ENCODE results near the gene FBXL17.

FBXL17 gene

DNA sequence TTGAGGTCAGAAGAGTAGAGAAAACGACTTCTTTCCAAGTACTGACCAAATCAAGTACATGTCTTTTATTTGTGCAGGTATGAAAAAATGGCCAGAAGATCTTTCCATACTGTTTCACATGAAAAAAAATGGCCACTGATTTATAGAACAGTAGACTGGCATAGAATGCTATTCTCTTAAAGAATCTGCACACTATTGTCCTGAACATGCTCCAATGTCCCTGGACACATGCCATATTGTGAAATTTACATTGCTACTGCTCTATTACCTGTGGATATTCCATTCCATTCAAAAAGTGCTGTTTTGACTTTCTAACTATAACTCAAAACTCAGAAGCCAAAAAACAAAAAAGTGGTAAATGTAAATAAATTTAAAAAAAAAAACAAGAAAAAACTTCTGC lies 60.6 kb downstream of the FBXL17 start:
- Histone ChIP-seq H2BK12ac (ENCODE audit: low read length) (no peak overlapping the region), H3K27me3 (ENCODE audit: control insufficient read depth in 3 of 3, insufficient read depth in 3 of 3, low read depth in 1 of 3, low read length in 3 of 3) (no peaks in the 10 kb centered on the region), H2BK15ac (ENCODE audit: low read length) (no peak overlapping the region), H3K9ac (ENCODE audit: low read depth, low read length, poor library complexity) (no peak overlapping the region), H3K36me3 (replicated peaks in 1 of 2; ENCODE audit: control insufficient read depth in 2 of 2, insufficient read depth in 2 of 2, low read length in 2 of 2) (no peaks in the 10 kb centered on the region), H3K14ac (ENCODE audit: low read length) (no peak overlapping the region), H3K18ac (ENCODE audit: low read length) (no peak overlapping the region), H3K4ac (ENCODE audit: low read length) (no peak overlapping the region), H4K8ac (ENCODE audit: low read depth, low read length) (no peak overlapping the region), H2AFZ (ENCODE audit: low read length) (no peak overlapping the region), H3K4me2 (ENCODE audit: insufficient read depth, low read length, poor library complexity, severe bottlenecking) (no peak overlapping the region), H3K23ac (ENCODE audit: low read depth, low read length, poor library complexity) (no peak overlapping the region), H3K4me1 (ENCODE audit: control insufficient read depth in 2 of 2, insufficient read depth in 1 of 2, low read depth in 1 of 2, low read length in 2 of 2) (no peaks in the 10 kb centered on the region), H3K4me3 (ENCODE audit: low read length in 2 of 2) (no peak overlapping the region), H2AK5ac (ENCODE audit: low read depth, low read length) (no peak overlapping the region), H2BK120ac (ENCODE audit: low read depth, low read length) (no peak overlapping the region), H2BK5ac (ENCODE audit: low read length) (no peak overlapping the region), H4K91ac (ENCODE audit: low read depth, low read length, poor library complexity) (no peak overlapping the region), H3K27ac (replicated peaks; ENCODE audit: low read length) (no peak overlapping the region), H3K79me1 (ENCODE audit: low read depth, low read length) (no peaks in the 10 kb centered on the region), H3K9me3 (replicated peaks in 1 of 2; ENCODE audit: control insufficient read depth in 2 of 2, insufficient read depth in 1 of 2, low read depth in 1 of 2, low read length in 2 of 2) (no peaks in the 10 kb centered on the region)
- DNase-seq (ENCODE audit: low spot score): no peak
- WGBS, 2 donors (ENCODE audit: extremely low coverage in 2 of 2, insufficient read length in 2 of 2, insufficient replicate concordance in 1 of 2): no CpG with 5 or more reads among the region's 1 CpG

DNA sequence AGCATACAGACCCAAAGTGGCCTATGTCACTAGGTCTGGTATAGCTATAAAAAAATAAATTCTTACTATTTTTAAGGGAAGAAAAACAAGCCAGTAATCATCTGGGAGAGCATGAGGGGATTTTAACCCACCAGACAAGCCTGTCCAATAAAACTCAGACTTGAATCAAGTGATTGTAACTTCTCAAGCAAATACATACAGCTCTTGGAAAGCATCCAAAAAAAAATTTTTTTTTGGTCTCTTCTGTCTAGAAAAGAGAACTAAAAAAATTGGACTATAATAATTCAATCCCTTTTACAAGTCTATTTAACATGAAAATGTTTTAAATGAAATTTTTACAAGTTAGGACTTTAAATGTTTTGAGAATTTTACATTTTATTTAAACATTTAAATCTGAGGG lies 61.7 kb downstream of the FBXL17 start:
- Histone ChIP-seq H2BK120ac (ENCODE audit: low read depth, low read length) (no peak overlapping the region), H3K18ac (ENCODE audit: low read length) (no peak overlapping the region), H3K36me3 (replicated peaks in 1 of 2; ENCODE audit: control insufficient read depth in 2 of 2, insufficient read depth in 2 of 2, low read length in 2 of 2) (no peaks in the 10 kb centered on the region), H3K27me3 (ENCODE audit: control insufficient read depth in 3 of 3, insufficient read depth in 3 of 3, low read depth in 1 of 3, low read length in 3 of 3) (no peaks in the 10 kb centered on the region), H2AK5ac (ENCODE audit: low read depth, low read length) (no peak overlapping the region), H3K4me1 (ENCODE audit: control insufficient read depth in 2 of 2, insufficient read depth in 1 of 2, low read depth in 1 of 2, low read length in 2 of 2) (no peaks in the 10 kb centered on the region), H3K4me2 (ENCODE audit: insufficient read depth, low read length, poor library complexity, severe bottlenecking) (no peak overlapping the region), H3K9ac (ENCODE audit: low read depth, low read length, poor library complexity) (no peak overlapping the region), H3K14ac (ENCODE audit: low read length) (no peak overlapping the region), H2BK5ac (ENCODE audit: low read length) (no peak overlapping the region), H3K4me3 (ENCODE audit: low read length in 2 of 2) (no peak overlapping the region), H2AFZ (ENCODE audit: low read length) (no peak overlapping the region), H2BK12ac (ENCODE audit: low read length) (no peak overlapping the region), H3K4ac (ENCODE audit: low read length) (no peak overlapping the region), H3K79me1 (ENCODE audit: low read depth, low read length) (no peaks in the 10 kb centered on the region), H4K91ac (ENCODE audit: low read depth, low read length, poor library complexity) (no peak overlapping the region), H4K8ac (ENCODE audit: low read depth, low read length) (no peak overlapping the region), H3K27ac (replicated peaks; ENCODE audit: low read length) (no peak overlapping the region), H3K9me3 (replicated peaks in 1 of 2; ENCODE audit: control insufficient read depth in 2 of 2, insufficient read depth in 1 of 2, low read depth in 1 of 2, low read length in 2 of 2) (no peaks in the 10 kb centered on the region), H2BK15ac (ENCODE audit: low read length) (no peak overlapping the region), H3K23ac (ENCODE audit: low read depth, low read length, poor library complexity) (no peak overlapping the region)
- DNase-seq (ENCODE audit: low spot score): no peak

DNA sequence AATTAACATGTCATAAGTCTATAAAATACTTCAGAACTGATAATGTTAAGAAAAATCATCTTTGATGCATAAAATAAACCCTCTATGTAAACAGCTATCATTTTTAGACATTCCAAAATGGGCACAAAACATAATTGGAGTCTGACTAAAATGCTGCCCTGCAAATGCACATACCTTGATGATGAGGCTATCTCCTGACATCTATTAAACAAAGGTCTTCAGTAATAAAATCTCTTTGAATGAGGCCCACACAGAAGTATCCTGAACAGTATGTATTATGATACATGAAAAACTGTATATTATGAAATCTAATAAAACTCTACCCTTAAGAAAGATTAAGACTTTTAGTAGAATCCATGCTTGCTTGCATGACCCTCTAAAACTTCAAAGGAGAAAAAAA lies 66.1 kb downstream of the FBXL17 start:
- Histone ChIP-seq H3K27ac (replicated peaks; ENCODE audit: low read length) (no peak overlapping the region), H3K23ac (ENCODE audit: low read depth, low read length, poor library complexity) (no peak overlapping the region), H3K14ac (ENCODE audit: low read length) (no peak overlapping the region), H4K8ac (ENCODE audit: low read depth, low read length) (no peak overlapping the region), H2AFZ (ENCODE audit: low read length) (no peak overlapping the region), H3K4ac (ENCODE audit: low read length) (no peak overlapping the region), H3K4me1 (ENCODE audit: control insufficient read depth in 2 of 2, insufficient read depth in 1 of 2, low read depth in 1 of 2, low read length in 2 of 2) (no peaks in the 10 kb centered on the region), H3K27me3 (ENCODE audit: control insufficient read depth in 3 of 3, insufficient read depth in 3 of 3, low read depth in 1 of 3, low read length in 3 of 3) (no peaks in the 10 kb centered on the region), H2AK5ac (ENCODE audit: low read depth, low read length) (no peak overlapping the region), H3K4me3 (ENCODE audit: low read length in 2 of 2) (no peak overlapping the region), H3K9ac (ENCODE audit: low read depth, low read length, poor library complexity) (no peak overlapping the region), H2BK12ac (ENCODE audit: low read length) (no peak overlapping the region), H3K9me3 (replicated peaks in 1 of 2; ENCODE audit: control insufficient read depth in 2 of 2, insufficient read depth in 1 of 2, low read depth in 1 of 2, low read length in 2 of 2) (no peaks in the 10 kb centered on the region), H2BK120ac (ENCODE audit: low read depth, low read length) (no peak overlapping the region), H3K79me1 (ENCODE audit: low read depth, low read length) (no peaks in the 10 kb centered on the region), H2BK15ac (ENCODE audit: low read length) (no peak overlapping the region), H3K18ac (ENCODE audit: low read length) (no peak overlapping the region), H3K4me2 (ENCODE audit: insufficient read depth, low read length, poor library complexity, severe bottlenecking) (no peak overlapping the region), H2BK5ac (ENCODE audit: low read length) (no peak overlapping the region), H4K91ac (ENCODE audit: low read depth, low read length, poor library complexity) (no peak overlapping the region), H3K36me3 (replicated peaks in 1 of 2; ENCODE audit: control insufficient read depth in 2 of 2, insufficient read depth in 2 of 2, low read length in 2 of 2) (no peaks in the 10 kb centered on the region)
- DNase-seq (ENCODE audit: low spot score): no peak

DNA sequence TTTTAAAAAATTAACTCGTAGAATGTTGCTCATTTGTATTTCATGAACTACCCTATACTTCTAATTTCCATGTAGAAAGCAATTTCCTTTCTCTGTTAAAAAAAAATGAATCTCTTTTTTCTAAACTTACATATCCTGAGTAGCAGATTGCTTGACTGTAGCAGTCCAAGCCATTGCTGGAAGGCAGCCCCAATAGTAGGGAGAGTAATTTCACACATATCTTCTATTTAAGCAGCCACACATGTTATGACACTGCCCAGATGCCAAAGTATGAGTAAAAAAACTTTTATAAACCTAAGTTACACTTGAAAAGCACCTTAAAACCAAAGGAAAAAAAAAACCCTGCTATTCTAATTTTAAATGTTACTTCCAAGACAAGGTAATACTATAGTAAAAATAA lies 69.6 kb downstream of the FBXL17 start:
- H2BK120ac ChIP-seq (ENCODE audit: low read depth, low read length): no peak overlapping the region
- WGBS, 2 donors (ENCODE audit: extremely low coverage in 2 of 2, insufficient read length in 2 of 2, insufficient replicate concordance in 1 of 2): no CpG with 5 or more reads among the region's 1 CpG
- H3K23ac ChIP-seq (ENCODE audit: low read depth, low read length, poor library complexity): no peak overlapping the region
- H3K4me2 ChIP-seq (ENCODE audit: insufficient read depth, low read length, poor library complexity, severe bottlenecking): no peak overlapping the region
- H3K36me3 ChIP-seq (replicated peaks in 1 of 2; ENCODE audit: control insufficient read depth in 2 of 2, insufficient read depth in 2 of 2, low read length in 2 of 2): no peaks in the 10 kb centered on the region
- no peaks in the 10 kb centered on the region for H3K4me1 ChIP-seq (ENCODE audit: control insufficient read depth in 2 of 2, insufficient read depth in 1 of 2, low read depth in 1 of 2, low read length in 2 of 2)
- H2BK5ac ChIP-seq (ENCODE audit: low read length): no peak overlapping the region
- H3K27ac ChIP-seq (replicated peaks; ENCODE audit: low read length): no peak overlapping the region
- H3K9me3 ChIP-seq (replicated peaks in 1 of 2; ENCODE audit: control insufficient read depth in 2 of 2, insufficient read depth in 1 of 2, low read depth in 1 of 2, low read length in 2 of 2): no peaks in the 10 kb centered on the region
- no peak for DNase-seq (ENCODE audit: low spot score)
- no peak overlapping the region for H2AK5ac ChIP-seq (ENCODE audit: low read depth, low read length)
- no peak overlapping the region for H2BK12ac ChIP-seq (ENCODE audit: low read length)
- no peak overlapping the region for H4K91ac ChIP-seq (ENCODE audit: low read depth, low read length, poor library complexity)
- H3K79me1 ChIP-seq (ENCODE audit: low read depth, low read length): no peaks in the 10 kb centered on the region
- H3K14ac ChIP-seq (ENCODE audit: low read length): no peak overlapping the region
- H3K4ac ChIP-seq (ENCODE audit: low read length): no peak overlapping the region
- no peak overlapping the region for H3K9ac ChIP-seq (ENCODE audit: low read depth, low read length, poor library complexity)
- H2AFZ ChIP-seq (ENCODE audit: low read length): no peak overlapping the region
- H3K18ac ChIP-seq (ENCODE audit: low read length): no peak overlapping the region
- H3K4me3 ChIP-seq (ENCODE audit: low read length in 2 of 2): no peak overlapping the region
- no peaks in the 10 kb centered on the region for H3K27me3 ChIP-seq (ENCODE audit: control insufficient read depth in 3 of 3, insufficient read depth in 3 of 3, low read depth in 1 of 3, low read length in 3 of 3)
- H4K8ac ChIP-seq (ENCODE audit: low read depth, low read length): no peak overlapping the region
- H2BK15ac ChIP-seq (ENCODE audit: low read length): no peak overlapping the region
